Duodenal mucosa (tissue), 2 donors: ENCODE data around the gene LACTB.

Source experiments
- H3K27ac ChIP-seq: one replicate; pipeline ENCODE4 v1.7.0; 2013; ENCODE audit warnings: low read depth, low read length
- H3K27me3 ChIP-seq, 2 donors: one replicate each; pipeline ENCODE4 v1.7.0; 2013; ENCODE audit warnings: low read length in 2 of 2, control low read depth in 1 of 2; ENCODE audit not compliant: insufficient read depth in 2 of 2, control insufficient read depth in 1 of 2
- H3K36me3 ChIP-seq, 2 donors: one replicate each; pipeline ENCODE4 v1.7.0; 2013; ENCODE audit warnings: low read length in 2 of 2, control low read depth in 1 of 2; ENCODE audit not compliant: insufficient read depth in 2 of 2, control insufficient read depth in 1 of 2
- H3K4me1 ChIP-seq, 2 donors: one replicate each; pipeline ENCODE4 v1.7.0; 2013; ENCODE audit warnings: low read length in 2 of 2, control low read depth in 1 of 2; ENCODE audit not compliant: insufficient read depth in 2 of 2, control insufficient read depth in 1 of 2
- H3K4me3 ChIP-seq, 2 donors: one replicate each; pipeline ENCODE4 v1.7.0; 2013; ENCODE audit warnings: low read length in 2 of 2, low read depth in 1 of 2
- H3K9ac ChIP-seq, 2 donors: one replicate each; pipeline ENCODE4 v1.7.0; 2013; ENCODE audit warnings: low read length in 2 of 2, low read depth in 1 of 2
- H3K9me3 ChIP-seq, 2 donors: one replicate each; pipeline ENCODE4 v1.7.0; 2013; ENCODE audit warnings: low read length in 2 of 2, control low read depth in 1 of 2; ENCODE audit not compliant: control insufficient read depth in 1 of 2

Gene LACTB

DNA sequence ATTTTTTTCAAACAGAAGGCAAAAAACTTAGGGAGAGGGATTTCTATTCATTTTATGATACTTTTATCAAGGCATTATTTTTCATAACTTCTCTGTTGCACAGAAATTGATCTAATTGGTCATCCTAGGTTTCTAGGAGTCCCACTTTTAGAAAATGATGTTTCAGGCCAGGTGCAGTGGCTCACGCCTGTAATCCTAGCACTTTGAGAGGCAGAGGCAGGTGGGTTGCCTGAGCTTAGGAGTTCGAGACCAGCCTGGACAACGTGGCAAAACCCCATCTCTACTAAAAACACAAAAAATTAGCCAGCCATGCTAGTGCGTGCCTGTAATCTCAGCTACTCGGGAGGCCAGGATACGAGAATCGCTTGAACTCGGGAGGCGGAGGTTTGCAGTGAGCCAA, 2.8 kb downstream of the LACTB start:
- Histone ChIP-seq H3K9me3 (peaks cover 4 to 5% of the 10 kb centered on the region in 2 donors), H3K36me3 (peaks cover 0 to 15% of the 10 kb centered on the region in 2 donors)

GRCh38 chr15:63126726-63127125, 5.1 kb downstream of the LACTB start:
- Histone ChIP-seq H3K4me3 (no peak overlapping the region), H3K9ac (no peak overlapping the region), H3K27me3 (no peaks in the 10 kb centered on the region), H3K36me3 (peaks cover 0 to 31% of the 10 kb centered on the region in 2 donors), H3K27ac (no peak overlapping the region), H3K9me3 (no peaks in the 10 kb centered on the region), H3K4me1 (peaks cover 0 to 5% of the 10 kb centered on the region in 2 donors)

More for the DNA sequence above, 2.8 kb downstream of the LACTB start:
- Histone ChIP-seq H3K4me3 (no peak overlapping the region), H3K27me3 (no peaks in the 10 kb centered on the region), H3K9ac (no peak overlapping the region), H3K27ac (no peak overlapping the region), H3K4me1 (peaks cover 5% of the 10 kb centered on the region in 2 donors)

DNA sequence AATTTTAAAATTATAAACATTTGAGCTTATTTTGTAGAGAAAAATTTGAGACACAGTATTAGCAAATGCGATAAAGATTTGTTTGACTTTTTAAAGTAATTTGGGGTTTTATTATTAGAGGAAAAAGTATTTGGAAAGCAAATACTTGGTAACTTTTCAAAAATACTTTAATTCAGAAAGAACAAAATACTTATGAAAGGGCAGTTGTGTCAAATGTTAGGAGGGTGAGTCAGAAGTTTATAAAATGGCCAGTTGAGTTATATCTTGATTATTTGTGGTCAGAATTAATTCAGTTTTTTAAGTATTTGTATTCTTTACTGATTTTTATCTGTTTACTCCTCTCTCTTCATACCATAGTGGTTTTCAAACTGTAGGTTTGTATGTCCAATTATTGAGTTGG, 12.1 kb downstream of the LACTB start:
- no peaks in the 10 kb centered on the region for H3K4me1 ChIP-seq
- no peak overlapping the region for H3K27ac ChIP-seq
- no peak overlapping the region for H3K4me3 ChIP-seq
- no peaks in the 10 kb centered on the region for H3K9me3 ChIP-seq
- no peak overlapping the region for H3K9ac ChIP-seq
- peaks cover 0 to 26% of the 10 kb centered on the region in 2 donors for H3K36me3 ChIP-seq
- no peaks in the 10 kb centered on the region for H3K27me3 ChIP-seq

- Histone ChIP-seq H3K9ac (no peak overlapping the region), H3K4me3 (no peak overlapping the region), H3K4me1 (no peaks in the 10 kb centered on the region), H3K27ac (no peak overlapping the region), H3K9me3 (no peaks in the 10 kb centered on the region), H3K36me3 (peaks cover 0 to 26% of the 10 kb centered on the region in 2 donors), H3K27me3 (no peaks in the 10 kb centered on the region)
Measured at GRCh38 chr15:63134245-63134985, 12.8 kb downstream of the LACTB start.

DNA sequence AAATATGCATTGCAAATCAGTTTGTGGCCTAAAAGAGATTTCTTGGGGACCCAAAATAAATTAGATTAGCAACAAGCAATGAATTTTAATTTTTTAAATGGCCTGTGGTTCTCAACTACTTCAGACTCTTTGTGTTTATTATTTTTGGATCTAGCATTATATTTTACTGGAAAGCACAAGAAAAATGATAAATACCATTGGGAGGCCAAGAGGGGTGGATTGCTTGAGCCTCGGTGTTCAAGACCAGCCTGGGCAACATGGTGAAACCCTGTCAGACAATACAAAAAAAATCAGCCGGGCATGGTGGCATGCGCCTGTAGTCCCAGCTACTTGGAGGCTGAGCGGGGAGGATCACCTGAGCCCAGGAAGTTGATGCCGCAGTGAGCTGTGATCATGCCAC, 13.6 kb downstream of the LACTB start:
- Histone ChIP-seq H3K9me3 (no peaks in the 10 kb centered on the region), H3K4me1 (no peaks in the 10 kb centered on the region), H3K27ac (no peak overlapping the region)

GRCh38 chr15:63135804-63136203, 14.1 kb downstream of the LACTB start:
- H3K4me1 ChIP-seq: no peaks in the 10 kb centered on the region
- peaks cover 0 to 17% of the 10 kb centered on the region in 2 donors for H3K36me3 ChIP-seq
- no peaks in the 10 kb centered on the region for H3K27me3 ChIP-seq
- H3K9me3 ChIP-seq: no peaks in the 10 kb centered on the region
- peak overlapping the region; percentile 5 for H3K27ac ChIP-seq
- H3K9ac ChIP-seq: no peak overlapping the region
- H3K4me3 ChIP-seq: no peak overlapping the region

More for the DNA sequence above, 13.6 kb downstream of the LACTB start:
- H3K36me3 ChIP-seq: peaks cover 0 to 19% of the 10 kb centered on the region in 2 donors
- H3K4me3 ChIP-seq: no peak overlapping the region
- no peaks in the 10 kb centered on the region for H3K27me3 ChIP-seq
- H3K9ac ChIP-seq: no peak overlapping the region

GRCh38 chr15:63136742-63137141, 15.1 kb downstream of the LACTB start:
- Histone ChIP-seq H3K4me3 (no peak overlapping the region), H3K9ac (no peak overlapping the region), H3K27ac (no peak overlapping the region), H3K36me3 (peaks cover 0 to 13% of the 10 kb centered on the region in 2 donors), H3K9me3 (no peaks in the 10 kb centered on the region), H3K27me3 (no peaks in the 10 kb centered on the region), H3K4me1 (no peaks in the 10 kb centered on the region)

- Histone ChIP-seq H3K27ac (no peak overlapping the region), H3K27me3 (no peaks in the 10 kb centered on the region), H3K9ac (no peak overlapping the region), H3K36me3 (peaks cover 0 to 9% of the 10 kb centered on the region in 2 donors), H3K4me1 (no peaks in the 10 kb centered on the region), H3K9me3 (no peaks in the 10 kb centered on the region), H3K4me3 (no peak overlapping the region)
Measured at GRCh38 chr15:63140936-63141335, 19.3 kb downstream of the LACTB start.

DNA sequence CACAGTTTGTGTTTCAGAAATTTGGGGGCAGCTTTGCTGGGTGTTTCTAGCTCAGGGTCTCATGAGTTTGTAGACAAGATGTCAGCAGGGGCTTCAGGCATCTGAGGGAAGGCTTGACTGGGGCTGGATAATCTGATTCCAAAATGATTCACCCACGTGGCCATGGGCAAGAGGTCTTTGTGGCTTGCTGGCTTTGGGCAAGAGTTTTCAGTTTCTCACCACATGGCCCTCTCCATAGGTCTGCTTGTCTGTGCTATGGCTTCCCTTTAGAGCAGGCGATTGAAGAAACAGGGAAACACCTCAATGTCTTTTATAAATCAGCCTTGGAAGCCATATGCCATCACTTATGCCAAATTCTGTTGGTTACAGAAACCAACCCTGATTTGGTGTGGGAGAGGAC, 23.8 kb downstream of the LACTB start:
- Histone ChIP-seq H3K9ac (no peak overlapping the region), H3K4me1 (no peaks in the 10 kb centered on the region), H3K27me3 (no peaks in the 10 kb centered on the region), H3K4me3 (no peak overlapping the region), H3K27ac (no peak overlapping the region), H3K36me3 (peaks cover 0 to 19% of the 10 kb centered on the region in 2 donors), H3K9me3 (no peaks in the 10 kb centered on the region)

GRCh38 chr15:63146684-63147083, 25.0 kb downstream of the LACTB start:
- H3K9ac ChIP-seq: no peak overlapping the region
- H3K27ac ChIP-seq: no peak overlapping the region
- no peaks in the 10 kb centered on the region for H3K4me1 ChIP-seq
- H3K27me3 ChIP-seq: no peaks in the 10 kb centered on the region
- H3K9me3 ChIP-seq: no peaks in the 10 kb centered on the region
- peaks cover 1 to 23% of the 10 kb centered on the region in 2 donors for H3K36me3 ChIP-seq
- no peak overlapping the region for H3K4me3 ChIP-seq
